Cardiac muscle cell (in vitro differentiated cells and primary cell): ENCODE results near the gene COL27A1. TPM values are rescaled to one million over a fixed set of nuclear protein-coding genes. Genes with fewer than 3 reads are reported as not detected.

ENCODE experiments used
- DNase-seq, 2 donors: peaks; one replicate each; pipeline versions ENCODE4 v3.0.0 to v3.0.0-alpha.2; 2010 to 2017; ENCODE audit warnings: low read depth in 1 of 2, low spot score in 1 of 2
- H3K27ac ChIP-seq: fragments of 200-600 bp; sonication (generic); 2 replicates; pipeline ENCODE4 v1.5.1; 2016
- H3K27me3 ChIP-seq: fragments of 200-600 bp; sonication (generic); 2 replicates; pipeline ENCODE4 v1.6.0; 2016; ENCODE audit warnings: control low read depth
- H3K36me3 ChIP-seq: fragments of 200-600 bp; sonication (generic); 2 replicates; pipeline ENCODE4 v1.5.1; 2016; ENCODE audit warnings: control low read depth
- H3K4me1 ChIP-seq: fragments of 200-600 bp; sonication (generic); 2 replicates; pipeline ENCODE4 v1.8.1; 2017; ENCODE audit warnings: low read depth, mild to moderate bottlenecking, mixed run types
- H3K4me3 ChIP-seq: fragments of 200-600 bp; sonication (generic); 2 replicates; pipeline ENCODE4 v1.5.1; 2016; ENCODE audit warnings: mild to moderate bottlenecking
- H3K9me3 ChIP-seq: fragments of 200-600 bp; sonication (generic); 2 replicates; pipeline ENCODE4 v1.5.1; 2017; ENCODE audit warnings: low read depth, mild to moderate bottlenecking, control low read depth
- CTCF ChIP-seq: IDR thresholded peaks from 2 replicates; pipeline ENCODE4 v1.5.1; 2012; ENCODE audit warnings: low read depth, mild to moderate bottlenecking, low read length
- polyA plus RNA-seq: library from polyadenylated mRNA; unstranded; fragments of >200 nt; fragmentation: Nextera tagmentation; extraction: Ambion mirVana; gene quantifications from 2 replicates; pipeline ENCODE4 v1.2.1, GENCODE V29; 2016
- total RNA-seq: library from RNA; depleted of rRNA; stranded (reverse); fragments of >200 nt; gene quantifications from 2 replicates; pipeline ENCODE4 v1.2.3, GENCODE V29; 2016

Gene COL27A1
- total and polyA plus RNA-seq, 2 experiments from 2014 or later = 12.2 to 19.2 TPM

GRCh38 chr9:114230068-114230467 lies 74.7 kb downstream of the COL27A1 start:
- H3K9me3 ChIP-seq = no peaks in the 10 kb centered on the region
- H3K36me3 ChIP-seq = no peaks in the 10 kb centered on the region
- peak overlapping the region; percentile 19 for H3K27ac ChIP-seq
- no peak for TF ChIP-seq CTCF
- H3K27me3 ChIP-seq = no peaks in the 10 kb centered on the region
- peak in 1 of 2 donors; percentile 39 for DNase-seq
- no peak overlapping the region for H3K4me3 ChIP-seq
- H3K4me1 ChIP-seq = peaks cover 22% of the 10 kb centered on the region

- Histone ChIP-seq H3K27ac (no peak overlapping the region), H3K27me3 (no peaks in the 10 kb centered on the region), H3K4me3 (no peak overlapping the region), H3K36me3 (no peaks in the 10 kb centered on the region), H3K4me1 (peaks cover 22% of the 10 kb centered on the region), H3K9me3 (no peaks in the 10 kb centered on the region)
- no peak for DNase-seq
- no peak for TF ChIP-seq CTCF
Observed at GRCh38 chr9:114231273-114231672, 75.9 kb downstream of the COL27A1 start.

- H3K4me1 ChIP-seq = peaks cover 22% of the 10 kb centered on the region
- no peak overlapping the region for H3K27ac ChIP-seq
- peak in 1 of 2 donors; percentile 31 for DNase-seq
Observed at GRCh38 chr9:114231719-114232449, 76.5 kb downstream of the COL27A1 start.

GRCh38 chr9:114233491-114234185 lies 78.3 kb downstream of the COL27A1 start:
- Histone ChIP-seq H3K36me3 (no peaks in the 10 kb centered on the region), H3K4me3 (no peak overlapping the region), H3K4me1 (peaks cover 21% of the 10 kb centered on the region), H3K9me3 (no peaks in the 10 kb centered on the region), H3K27ac (no peak overlapping the region), H3K27me3 (no peaks in the 10 kb centered on the region)
- no peak for TF ChIP-seq CTCF
- no peak for DNase-seq

More at GRCh38 chr9:114231719-114232449, 76.5 kb downstream of the COL27A1 start:
- Histone ChIP-seq H3K27me3 (no peaks in the 10 kb centered on the region), H3K36me3 (no peaks in the 10 kb centered on the region), H3K4me3 (no peak overlapping the region), H3K9me3 (no peaks in the 10 kb centered on the region)
- TF ChIP-seq CTCF = no peak

GRCh38 chr9:114235033-114235661 lies 79.8 kb downstream of the COL27A1 start:
- TF ChIP-seq CTCF = no peak
- peak in 1 of 2 donors; percentile 39 for DNase-seq
- Histone ChIP-seq H3K36me3 (no peaks in the 10 kb centered on the region), H3K4me1 (peaks cover 16% of the 10 kb centered on the region), H3K9me3 (no peaks in the 10 kb centered on the region), H3K4me3 (no peak overlapping the region), H3K27ac (no peak overlapping the region), H3K27me3 (no peaks in the 10 kb centered on the region)
